ENCODE results near the gene CFAP43.
"Not testable (repeated sequence)": the region's sequence is repeated elsewhere in the genome, so short reads cannot be mapped to it uniquely, and the experiment has no call there.

Gene CFAP43

GRCh38 chr10:104250371-104250770 lies 18.2 kb upstream of the CFAP43 start:
- Mint-ChIP-seq H3K4me3 (no peak overlapping the region), H3K27me3 (peaks cover 23% of the 10 kb centered on the region), H3K9me3 (peaks cover 0 to 4% of the 10 kb centered on the region in 2 donors), H3K27ac (no peak overlapping the region), H3K4me1 (peaks cover 37% of the 10 kb centered on the region)
- ATAC-seq (no peak), DNase-seq (no peak)

- H3K27ac Mint-ChIP-seq, H3K9me3 Mint-ChIP-seq, H3K4me3 Mint-ChIP-seq, DNase-seq, ATAC-seq: not testable (repeated sequence)
- peaks cover 23% of the 10 kb centered on the region for H3K27me3 Mint-ChIP-seq
- peaks cover 30% of the 10 kb centered on the region for H3K4me1 Mint-ChIP-seq
Measured at GRCh38 chr10:104248931-104249330, 16.8 kb upstream of the CFAP43 start.

GRCh38 chr10:104247513-104248146 lies 15.5 kb upstream of the CFAP43 start:
- Mint-ChIP-seq H3K27ac (no peak overlapping the region), H3K4me3 (peak overlapping the region; percentile 19 to 55)
- DNase-seq: no peak

GRCh38 chr10:104246976-104247375 lies 14.8 kb upstream of the CFAP43 start:
- Mint-ChIP-seq H3K9me3 (no peaks in the 10 kb centered on the region), H3K27ac (no peak overlapping the region), H3K27me3 (peaks cover 32% of the 10 kb centered on the region), H3K4me3 (no peak overlapping the region), H3K4me1 (peaks cover 14% of the 10 kb centered on the region)
- ATAC-seq: peak; percentile 71
- DNase-seq: peak in 1 of 2 donors; percentile 26

More at GRCh38 chr10:104247513-104248146, 15.5 kb upstream of the CFAP43 start:
- H3K27me3 Mint-ChIP-seq: peaks cover 32% of the 10 kb centered on the region
- peaks cover 17% of the 10 kb centered on the region for H3K4me1 Mint-ChIP-seq
- no peaks in the 10 kb centered on the region for H3K9me3 Mint-ChIP-seq
- ATAC-seq: peak; percentile 88

- peaks cover 14% of the 10 kb centered on the region for H3K4me1 Mint-ChIP-seq
- H3K27ac Mint-ChIP-seq: no peak overlapping the region
- DNase-seq (no peak), ATAC-seq (no peak)
- peaks cover 34% of the 10 kb centered on the region for H3K27me3 Mint-ChIP-seq
- H3K9me3 Mint-ChIP-seq: no peaks in the 10 kb centered on the region
- no peak overlapping the region for H3K4me3 Mint-ChIP-seq
Measured at GRCh38 chr10:104245066-104245632, 13.0 kb upstream of the CFAP43 start.

- DNase-seq: no peak
- no peak overlapping the region for H3K27ac Mint-ChIP-seq
- H3K27me3 Mint-ChIP-seq: peaks cover 32% of the 10 kb centered on the region
- H3K9me3 Mint-ChIP-seq: no peaks in the 10 kb centered on the region
- peaks cover 14% of the 10 kb centered on the region for H3K4me1 Mint-ChIP-seq
- ATAC-seq: no peak
- no peak overlapping the region for H3K4me3 Mint-ChIP-seq
Measured at GRCh38 chr10:104243512-104243911, 11.3 kb upstream of the CFAP43 start.

GRCh38 chr10:104243009-104243408 lies 10.8 kb upstream of the CFAP43 start:
- not testable (repeated sequence) for DNase-seq, H3K27ac Mint-ChIP-seq, H3K9me3 Mint-ChIP-seq, H3K4me3 Mint-ChIP-seq, ATAC-seq
- Mint-ChIP-seq H3K27me3 (peaks cover 31% of the 10 kb centered on the region), H3K4me1 (peaks cover 14% of the 10 kb centered on the region)

- Mint-ChIP-seq H3K4me3 (no peak overlapping the region), H3K27me3 (peaks cover 31% of the 10 kb centered on the region), H3K4me1 (peaks cover 12% of the 10 kb centered on the region), H3K9me3 (no peaks in the 10 kb centered on the region), H3K27ac (no peak overlapping the region)
- DNase-seq (no peak), ATAC-seq (no peak)
Measured at GRCh38 chr10:104242545-104242944, 10.4 kb upstream of the CFAP43 start.

GRCh38 chr10:104240078-104240477 lies 7.9 kb upstream of the CFAP43 start:
- peaks cover 39% of the 10 kb centered on the region for H3K27me3 Mint-ChIP-seq
- no peak overlapping the region for H3K4me3 Mint-ChIP-seq
- H3K4me1 Mint-ChIP-seq: no peaks in the 10 kb centered on the region
- DNase-seq: no peak
- H3K27ac Mint-ChIP-seq: no peak overlapping the region
- H3K9me3 Mint-ChIP-seq: peaks cover 6 to 8% of the 10 kb centered on the region in 2 donors
- no peak for ATAC-seq

GRCh38 chr10:104235801-104236200 lies 3.6 kb upstream of the CFAP43 start:
- Mint-ChIP-seq H3K4me3 (no peak overlapping the region), H3K4me1 (peaks cover 17% of the 10 kb centered on the region), H3K27ac (no peak overlapping the region), H3K27me3 (peaks cover 37% of the 10 kb centered on the region), H3K9me3 (peaks cover 8 to 11% of the 10 kb centered on the region in 2 donors)
- DNase-seq: no peak
- no peak for ATAC-seq

- Mint-ChIP-seq H3K4me1 (peaks cover 17% of the 10 kb centered on the region), H3K27ac (no peak overlapping the region), H3K27me3 (peaks cover 28% of the 10 kb centered on the region), H3K4me3 (no peak overlapping the region), H3K9me3 (peaks cover 8 to 11% of the 10 kb centered on the region in 2 donors)
- no peak for ATAC-seq
- DNase-seq: no peak
Measured at GRCh38 chr10:104234934-104235333, 2.8 kb upstream of the CFAP43 start.

- H3K27ac Mint-ChIP-seq: no peak overlapping the region
- H3K4me3 Mint-ChIP-seq: peak overlapping the region; percentile 25 to 62
- ATAC-seq: no peak
- H3K9me3 Mint-ChIP-seq: peaks cover 8 to 11% of the 10 kb centered on the region in 2 donors
- no peak for DNase-seq
- H3K4me1 Mint-ChIP-seq: peaks cover 17% of the 10 kb centered on the region
- peaks cover 18% of the 10 kb centered on the region for H3K27me3 Mint-ChIP-seq
Measured at GRCh38 chr10:104233817-104234216, 1.7 kb upstream of the CFAP43 start.

- Mint-ChIP-seq H3K9me3 (peaks cover 8 to 11% of the 10 kb centered on the region in 2 donors), H3K4me3 (peak overlapping the region; percentile 83 to 94)
- peak; percentile 51 for ATAC-seq
Measured at GRCh38 chr10:104232613-104233102, 494 bp upstream of the CFAP43 start.

GRCh38 chr10:104230490-104230889 lies 1.7 kb downstream of the CFAP43 start:
- Mint-ChIP-seq H3K4me3 (no peak overlapping the region), H3K27ac (no peak overlapping the region), H3K27me3 (peaks cover 8% of the 10 kb centered on the region), H3K9me3 (peaks cover 0 to 5% of the 10 kb centered on the region in 2 donors), H3K4me1 (peaks cover 17% of the 10 kb centered on the region)
- ATAC-seq (no peak), DNase-seq (no peak)

More at GRCh38 chr10:104232613-104233102, 494 bp upstream of the CFAP43 start:
- Mint-ChIP-seq H3K27ac (peak overlapping the region in 1 of 2 donors; percentile 35), H3K4me1 (peaks cover 17% of the 10 kb centered on the region), H3K27me3 (peaks cover 16% of the 10 kb centered on the region)
- DNase-seq: no peak

GRCh38 chr10:104223304-104223703 lies 8.9 kb downstream of the CFAP43 start:
- no peaks in the 10 kb centered on the region for H3K9me3 Mint-ChIP-seq
- no peak for DNase-seq
- no peak for ATAC-seq
- H3K27me3 Mint-ChIP-seq: peaks cover 16% of the 10 kb centered on the region
- H3K27ac Mint-ChIP-seq: no peak overlapping the region
- H3K4me1 Mint-ChIP-seq: peaks cover 7% of the 10 kb centered on the region
- no peak overlapping the region for H3K4me3 Mint-ChIP-seq

- H3K4me3 Mint-ChIP-seq: no peak overlapping the region
- peaks cover 7% of the 10 kb centered on the region for H3K4me1 Mint-ChIP-seq
- peaks cover 16% of the 10 kb centered on the region for H3K27me3 Mint-ChIP-seq
- H3K27ac Mint-ChIP-seq: no peak overlapping the region
- no peaks in the 10 kb centered on the region for H3K9me3 Mint-ChIP-seq
- DNase-seq: no peak
- no peak for ATAC-seq
Measured at GRCh38 chr10:104220522-104220921, 11.6 kb downstream of the CFAP43 start.

Data from stimulated activated naive CD8-positive, alpha-beta T cell treated with anti-CD3 and anti-CD28 coated beads, Interleukin-15, amount 100 ng/mL, for 72 hours (primary cell).